ENCODE results near the gene SMPD4.
"Not testable (repeated sequence)": the region's sequence is repeated elsewhere in the genome, so short reads cannot be mapped to it uniquely, and the experiment has no call there.

The SMPD4 gene

DNA sequence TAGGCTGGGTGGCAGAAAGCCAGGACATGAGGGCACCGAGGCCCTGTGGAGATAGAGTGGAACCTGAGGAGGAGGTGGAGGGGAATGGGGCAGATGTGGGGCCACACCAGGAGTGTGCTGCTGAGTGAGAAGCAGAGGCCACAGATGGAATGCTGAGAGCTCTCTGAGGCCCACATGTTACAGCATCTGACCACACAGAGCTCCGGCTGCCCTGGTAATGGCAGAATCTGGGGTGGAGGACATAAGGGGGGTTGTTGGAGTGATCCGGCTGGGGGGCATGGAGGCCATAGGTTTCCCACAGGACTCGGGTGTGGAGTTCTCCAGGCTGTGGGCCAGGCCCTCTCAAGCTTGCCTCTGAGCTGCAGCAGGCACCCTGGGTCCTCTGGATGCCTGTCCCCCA is 4.5 kb upstream of the SMPD4 start:
- no peak for DNase-seq

DNA sequence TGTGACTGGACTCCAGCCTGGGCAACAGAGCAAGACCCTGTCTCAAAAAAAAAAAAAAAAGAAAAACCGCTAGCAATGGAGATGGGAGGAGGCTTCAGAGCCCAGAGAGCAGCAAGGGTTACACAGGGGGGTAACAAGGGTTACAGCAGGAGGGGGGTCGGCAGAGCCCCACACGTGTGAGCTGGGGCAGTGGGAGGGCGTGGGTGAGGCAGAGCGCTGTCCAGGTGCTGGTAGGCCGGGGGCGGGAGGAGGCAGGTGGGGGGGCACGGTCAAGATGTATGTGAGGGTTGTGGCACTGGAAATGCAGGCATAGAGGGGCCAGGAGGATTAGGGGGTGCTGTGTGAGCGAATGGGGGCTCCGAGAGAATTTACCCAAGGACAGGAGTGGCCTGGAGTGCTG is 4.0 kb upstream of the SMPD4 start:
- DNase-seq = no peak

DNA sequence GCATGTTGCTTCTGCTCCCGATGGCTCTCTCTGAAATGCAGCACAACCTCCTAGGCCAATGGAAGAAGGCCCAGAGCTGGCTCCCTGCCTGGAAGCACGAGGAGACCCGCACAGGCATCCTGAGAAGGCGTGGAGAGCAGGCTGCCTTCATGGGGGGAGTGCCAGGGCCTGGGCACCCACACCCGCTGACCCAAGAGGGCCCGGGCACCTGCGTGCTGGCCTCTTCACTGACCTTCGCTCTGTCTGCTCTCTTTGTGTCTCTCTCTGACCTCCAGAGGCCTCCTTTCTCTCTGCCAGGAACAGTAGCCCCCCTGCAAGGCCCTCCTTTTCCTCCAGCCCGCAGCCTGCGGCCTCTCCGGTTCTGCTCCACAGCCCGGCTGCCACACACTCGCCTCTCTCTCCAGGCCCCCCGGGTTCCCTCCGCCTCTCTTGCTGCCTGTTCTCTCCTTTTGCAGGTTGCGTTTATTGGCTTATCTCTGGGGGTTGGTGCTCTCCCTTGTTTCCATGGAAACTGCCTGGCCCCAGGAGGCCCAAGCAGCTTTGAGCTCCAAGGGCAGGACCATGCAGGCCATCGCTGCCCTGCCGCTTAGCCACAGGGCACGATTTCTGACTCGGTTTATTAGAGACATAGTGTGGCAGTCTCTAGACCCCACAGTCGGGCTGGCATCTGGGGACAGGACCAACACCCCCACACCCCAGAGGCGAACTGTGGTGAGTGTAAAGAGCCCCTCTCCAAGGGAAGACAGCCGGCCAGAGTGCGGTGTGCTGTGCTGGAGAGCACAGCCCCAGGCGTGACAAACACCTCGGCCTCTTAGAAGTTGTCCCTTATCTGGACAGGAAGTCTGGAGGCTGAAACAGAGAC is 2.3 kb upstream of the SMPD4 start:
- no peak for DNase-seq

DNA sequence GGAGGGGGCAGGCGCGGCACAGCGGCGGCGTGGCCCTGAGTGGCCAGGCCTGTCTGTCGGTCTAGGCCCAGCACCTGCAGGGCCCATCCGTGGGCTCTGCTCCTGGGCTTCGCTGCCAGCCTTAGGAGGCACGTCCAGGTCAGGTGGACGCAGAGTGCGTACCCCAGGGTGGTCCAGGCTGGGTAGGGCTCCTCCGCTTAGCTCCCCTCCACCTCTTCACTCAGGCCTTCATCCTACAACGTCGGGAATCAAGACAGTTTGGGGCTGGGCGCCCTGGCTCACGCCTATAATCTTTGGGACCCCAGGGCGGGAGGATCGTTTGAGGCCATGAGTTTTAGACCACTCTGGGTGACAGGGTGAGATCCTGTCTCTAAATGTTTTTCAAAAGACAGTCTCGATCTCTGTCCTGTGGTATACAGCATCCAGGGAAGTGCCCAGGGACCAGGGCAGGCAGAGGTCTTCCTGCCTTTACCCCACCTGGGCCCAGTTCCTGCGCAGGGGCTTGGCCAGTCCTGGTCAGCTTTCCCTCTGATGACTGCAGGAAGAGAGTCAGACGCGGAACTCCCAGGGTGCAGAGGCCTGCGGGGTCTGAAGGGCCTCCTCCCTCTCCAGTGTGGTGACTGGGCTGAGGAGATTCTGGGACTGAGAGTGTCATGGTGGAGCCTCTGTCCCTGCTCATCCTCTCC is 1.6 kb upstream of the SMPD4 start:
- peak; percentile 15 to 18 for DNase-seq

DNA sequence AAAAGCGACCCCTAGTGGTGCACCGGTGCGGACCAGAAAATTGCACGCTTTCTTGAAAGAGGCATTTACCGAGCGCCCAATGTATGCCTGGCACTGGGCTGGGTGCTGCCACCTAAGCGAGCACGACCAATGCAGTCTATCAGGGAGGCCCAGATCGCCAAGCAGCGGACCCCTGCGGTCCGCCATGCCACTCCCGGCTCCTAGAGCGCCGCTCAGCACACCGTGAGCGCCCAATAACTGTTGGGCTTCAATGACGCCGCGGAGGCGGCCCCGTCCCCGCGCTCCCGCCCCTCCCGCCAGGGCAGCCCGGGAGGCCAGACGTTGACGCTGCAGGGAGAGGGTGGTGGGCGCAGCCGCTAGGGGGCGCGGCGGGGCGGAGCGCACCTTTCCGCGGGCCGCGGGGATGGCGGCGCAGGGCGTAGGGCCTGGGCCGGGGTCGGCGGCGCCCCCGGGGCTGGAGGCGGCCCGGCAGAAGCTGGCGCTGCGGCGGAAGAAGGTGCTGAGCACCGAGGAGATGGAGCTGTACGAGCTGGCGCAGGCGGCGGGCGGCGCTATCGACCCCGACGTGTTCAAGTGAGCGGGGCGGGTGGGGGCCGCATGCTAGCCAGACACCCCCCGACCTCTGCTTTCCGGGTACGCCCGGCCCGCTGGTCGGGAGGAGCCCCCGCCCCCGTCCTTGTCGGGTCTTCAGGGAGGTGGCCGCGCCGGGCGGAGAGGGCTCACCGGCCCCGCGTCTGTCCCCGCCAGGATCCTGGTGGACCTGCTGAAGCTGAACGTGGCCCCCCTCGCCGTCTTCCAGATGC is 679 bp upstream of the SMPD4 start, which contains the start of gene MZT2B:
Gene MZT2B, plus strand, starts transcription at position 383 of the 803 bp plus-strand sequence. Its CDS starts 21 bp downstream, at position 404.
- peak; percentile 91 to 92 for DNase-seq

DNA sequence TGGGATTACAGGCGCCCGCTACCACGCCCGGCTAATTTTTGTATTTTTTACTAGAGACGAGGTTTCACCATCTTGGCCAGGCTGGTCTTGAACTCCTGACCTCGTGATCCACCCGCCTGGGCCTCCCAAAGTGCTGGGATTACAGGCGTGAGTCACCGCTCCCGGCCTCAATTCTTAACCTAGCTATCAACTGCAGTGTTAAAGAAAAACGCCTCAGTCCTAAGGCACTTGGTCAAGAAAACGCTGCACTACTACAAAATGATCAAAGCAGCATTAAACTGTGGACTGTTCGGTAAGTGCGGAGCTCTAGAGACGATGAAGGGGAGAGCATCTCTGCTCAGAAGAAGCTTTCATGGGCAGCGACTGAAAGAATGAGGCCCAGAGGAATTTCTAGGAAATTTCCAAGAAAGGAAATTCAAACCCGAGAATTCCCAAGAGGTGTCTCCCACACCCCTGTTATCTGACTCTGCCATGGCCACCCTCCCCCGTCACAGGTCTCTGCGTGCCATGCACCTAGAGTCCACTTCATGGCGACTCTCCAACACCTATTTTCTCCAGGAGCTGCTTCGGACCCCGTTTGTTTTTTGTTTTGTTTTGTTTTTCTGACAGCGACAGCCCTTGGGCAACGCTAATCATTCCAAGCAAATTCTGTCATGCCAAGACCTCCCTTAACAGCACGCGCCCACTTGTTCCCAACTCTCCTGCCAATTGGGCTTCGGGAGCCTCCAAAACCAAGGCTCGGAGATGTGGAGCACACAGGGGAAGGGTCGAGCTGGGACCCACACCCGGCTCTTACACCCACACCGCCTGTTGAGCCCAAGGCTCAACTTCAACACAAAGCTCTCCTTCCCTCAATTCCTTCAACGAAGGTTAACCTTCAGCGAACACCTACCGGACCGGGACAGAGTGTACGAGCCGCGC is 738 bp downstream of the SMPD4 start:
- not testable (repeated sequence) for DNase-seq

DNA sequence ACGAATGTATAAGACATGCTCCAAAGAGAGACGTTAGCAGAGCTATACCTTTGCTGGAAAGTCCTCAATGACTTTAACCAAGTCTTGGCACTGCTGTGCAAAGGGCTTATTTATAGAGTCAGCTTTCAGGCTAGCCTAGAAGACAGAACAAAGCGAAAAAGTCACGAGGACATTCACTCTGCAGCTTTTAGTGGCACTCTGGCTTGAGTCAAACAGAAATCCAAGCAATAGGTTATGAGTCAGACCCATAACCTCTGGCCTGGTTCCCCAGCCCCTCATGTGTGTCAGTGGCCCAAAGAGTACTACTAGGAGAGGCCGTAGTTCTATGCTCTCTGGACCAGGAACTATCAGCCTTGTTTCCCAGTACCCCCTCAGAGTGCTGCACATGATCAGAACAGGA is 6.5 kb downstream of the SMPD4 start:
- not testable (repeated sequence) for DNase-seq

DNA sequence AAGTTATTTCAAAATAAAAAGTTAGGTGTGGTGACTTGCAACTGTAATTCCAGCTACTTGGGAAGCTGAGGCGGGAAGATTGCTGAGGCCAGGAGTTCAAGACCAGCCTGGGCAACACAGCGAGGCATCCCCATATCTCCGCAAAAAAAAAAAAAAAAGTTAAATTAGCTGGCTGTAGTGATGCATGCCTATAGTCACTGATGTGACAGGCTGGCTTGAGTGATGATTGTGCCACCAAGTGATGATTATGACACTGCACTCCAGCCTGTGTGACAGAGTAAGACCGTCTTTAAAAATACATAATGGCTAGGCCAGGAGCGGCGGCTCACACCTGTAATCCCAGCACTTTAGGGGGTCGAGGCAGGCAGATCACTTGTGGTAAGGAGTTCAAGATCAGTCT is 11.5 kb downstream of the SMPD4 start:
- no peak for DNase-seq

DNA sequence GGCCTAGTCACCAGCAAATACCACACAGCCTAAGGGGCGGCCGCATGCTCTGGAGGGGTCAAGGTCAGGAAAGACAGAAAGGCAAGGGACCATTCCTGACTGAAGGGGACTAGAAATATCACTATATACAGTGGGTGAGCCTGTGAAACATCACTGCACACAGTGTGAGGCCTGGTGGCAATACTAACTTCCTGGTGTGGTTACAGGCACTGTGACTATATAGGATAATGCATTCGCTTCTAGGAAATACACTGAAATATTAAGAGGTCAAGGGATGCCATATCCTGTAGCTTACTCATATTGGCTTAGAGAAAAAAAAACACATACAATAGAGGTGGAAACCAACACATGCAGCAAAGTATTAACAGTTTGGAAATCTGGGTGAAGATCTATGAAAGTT is 12.2 kb downstream of the SMPD4 start:
- not testable (repeated sequence) for DNase-seq

DNA sequence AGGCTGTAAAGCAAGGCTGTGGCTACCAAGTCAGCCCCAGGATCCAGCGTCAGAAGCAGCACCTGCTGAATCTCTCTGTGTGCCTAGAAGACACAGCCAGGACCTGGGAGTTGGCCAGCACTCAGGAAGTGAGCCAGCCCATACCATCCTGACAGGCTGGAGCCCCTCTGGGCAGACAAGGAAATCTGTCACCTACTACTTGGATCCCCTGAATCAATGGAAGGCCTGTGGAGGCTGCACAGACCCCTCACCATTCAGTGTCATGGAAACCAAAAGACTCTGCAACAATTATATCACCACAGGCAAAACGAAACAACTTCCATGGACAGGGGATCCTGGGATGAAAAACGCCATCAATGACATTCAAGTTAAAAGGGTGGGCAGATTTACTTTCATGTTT is 14.8 kb downstream of the SMPD4 start:
- DNase-seq = not testable (repeated sequence)

DNA sequence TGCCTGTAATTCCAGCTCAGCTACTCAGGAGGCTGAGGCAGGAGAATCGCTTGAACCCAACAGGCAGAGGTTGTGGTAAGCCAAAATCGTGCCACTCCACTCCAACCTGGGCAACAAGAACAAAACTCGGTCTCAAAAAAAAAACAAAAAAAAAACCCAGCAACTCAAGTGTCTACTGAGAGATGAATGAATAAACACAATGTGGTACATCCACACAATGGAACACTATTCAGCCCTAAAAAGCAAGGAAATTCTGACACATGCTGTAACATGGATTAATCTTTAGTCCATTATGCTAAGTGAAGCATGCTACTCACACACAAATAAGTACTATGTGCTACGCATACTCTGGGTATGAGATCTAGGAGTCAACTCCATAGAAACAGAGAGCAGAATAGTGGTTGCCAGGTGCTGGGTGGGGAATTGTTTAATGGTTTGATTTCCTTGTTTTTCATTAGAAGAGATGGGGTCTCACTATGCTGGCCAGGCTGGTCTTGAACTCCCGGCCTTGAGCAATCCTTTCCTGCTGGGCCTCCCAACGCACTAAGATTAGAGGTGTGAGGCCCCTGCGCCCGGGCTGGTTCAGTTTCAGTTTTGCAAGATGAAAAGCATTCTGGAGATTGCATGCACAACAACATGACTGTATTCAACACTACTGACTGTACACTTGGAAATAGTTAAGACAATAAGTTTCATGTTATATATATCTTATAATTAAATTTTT is 15.9 kb downstream of the SMPD4 start:
- DNase-seq = no peak

DNA sequence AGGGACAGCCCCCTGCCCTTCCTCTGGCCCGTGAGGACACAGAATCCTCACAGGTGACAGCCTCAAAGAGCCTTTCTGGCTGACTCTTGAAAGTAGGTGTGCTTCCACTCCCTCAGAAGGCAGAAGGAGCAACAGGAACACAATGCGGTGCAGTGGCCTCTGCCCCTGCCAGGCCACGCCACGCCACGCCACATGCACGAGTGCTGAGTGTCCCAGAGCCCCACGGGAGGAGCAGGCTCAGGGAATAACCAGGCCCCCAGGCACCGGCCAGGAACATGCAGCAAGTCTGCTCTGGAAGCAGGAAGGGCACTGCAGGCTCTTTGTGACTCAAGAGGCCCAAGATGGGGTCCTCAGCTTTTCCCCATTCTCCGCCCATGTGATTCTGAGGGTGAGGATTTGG is 18.4 kb downstream of the SMPD4 start:
- no peak for DNase-seq

DNA sequence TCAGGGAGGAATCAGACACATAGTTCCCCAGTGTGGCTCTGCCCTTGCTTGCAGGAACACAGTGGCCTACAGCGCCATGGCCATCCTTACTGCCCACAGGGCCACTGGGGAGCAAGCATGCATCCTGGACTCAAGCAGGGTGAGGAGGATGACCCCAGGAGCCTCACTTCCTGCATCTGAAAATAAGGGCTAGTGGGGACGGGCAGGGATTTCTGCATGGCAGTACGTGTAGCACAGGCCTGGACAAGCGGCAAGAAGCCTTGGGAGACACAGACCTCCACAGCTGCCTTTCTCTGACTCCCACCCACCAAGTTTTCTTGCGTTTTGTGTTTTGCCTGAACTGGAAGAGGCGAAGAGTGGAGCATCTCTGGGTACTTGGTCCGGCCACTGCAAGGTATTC is 18.9 kb downstream of the SMPD4 start:
- not testable (repeated sequence) for DNase-seq

DNA sequence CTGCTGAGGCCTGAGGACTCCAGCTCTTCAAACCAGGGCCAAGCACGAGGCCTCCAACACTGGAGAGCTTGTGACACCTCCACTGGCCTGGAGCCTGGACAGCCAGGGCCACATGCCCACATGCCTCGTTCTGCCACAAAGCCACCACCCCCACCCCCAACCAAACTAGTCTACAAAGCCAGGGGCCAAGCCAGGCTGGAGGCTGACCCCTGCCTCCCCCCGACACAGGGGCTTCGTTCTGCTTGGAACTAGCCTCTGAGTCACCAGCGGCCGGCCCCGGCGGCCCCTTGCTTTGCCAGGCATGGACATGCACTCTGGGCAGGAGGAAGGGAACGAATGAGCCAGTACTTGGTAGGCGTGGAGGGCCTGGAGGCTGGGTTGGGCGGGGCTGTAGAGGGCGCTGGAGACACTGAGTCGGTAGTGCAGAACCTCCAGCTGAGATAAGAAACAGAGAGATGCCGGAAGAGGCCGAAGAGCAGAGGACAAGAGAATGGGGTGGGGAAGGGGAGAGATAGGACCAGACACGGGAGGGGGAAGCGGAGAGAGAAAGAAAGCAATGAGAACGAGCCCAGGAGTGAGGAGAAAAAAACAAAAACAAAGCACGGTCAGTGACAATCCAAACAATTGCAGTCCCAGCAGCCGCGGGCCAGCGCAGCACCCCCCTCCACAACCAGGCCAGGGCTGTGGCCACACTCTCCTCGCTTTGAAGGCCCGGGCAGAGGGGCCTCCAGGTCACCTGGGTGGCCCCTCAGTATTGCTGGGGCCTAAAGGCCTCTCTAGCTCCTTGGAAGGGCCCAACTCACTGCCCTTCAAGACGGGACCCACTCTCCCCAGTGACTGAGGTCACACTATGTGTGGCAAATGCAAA is 20.3 kb downstream of the SMPD4 start:
- not testable (repeated sequence) for DNase-seq

DNA sequence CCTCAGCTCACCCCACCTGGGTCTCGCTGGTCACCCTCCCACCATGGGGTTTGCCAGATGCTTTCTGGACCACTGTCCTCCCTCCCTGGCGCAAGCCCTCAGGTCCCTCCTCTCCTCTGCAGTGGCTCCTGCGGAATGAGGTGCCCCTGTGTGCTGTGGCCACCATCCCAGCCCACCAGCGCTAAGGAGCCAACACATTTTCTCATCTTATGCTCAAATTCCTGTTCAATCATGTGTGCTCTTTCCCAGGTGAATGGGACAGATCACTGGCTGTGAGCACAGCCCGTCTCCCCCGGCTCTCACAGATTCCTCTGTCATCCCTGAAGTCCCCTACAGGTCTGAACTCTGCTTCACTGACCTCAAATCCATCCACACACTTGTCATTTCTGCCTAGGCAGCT is 21.3 kb downstream of the SMPD4 start:
- no peak for DNase-seq

DNA sequence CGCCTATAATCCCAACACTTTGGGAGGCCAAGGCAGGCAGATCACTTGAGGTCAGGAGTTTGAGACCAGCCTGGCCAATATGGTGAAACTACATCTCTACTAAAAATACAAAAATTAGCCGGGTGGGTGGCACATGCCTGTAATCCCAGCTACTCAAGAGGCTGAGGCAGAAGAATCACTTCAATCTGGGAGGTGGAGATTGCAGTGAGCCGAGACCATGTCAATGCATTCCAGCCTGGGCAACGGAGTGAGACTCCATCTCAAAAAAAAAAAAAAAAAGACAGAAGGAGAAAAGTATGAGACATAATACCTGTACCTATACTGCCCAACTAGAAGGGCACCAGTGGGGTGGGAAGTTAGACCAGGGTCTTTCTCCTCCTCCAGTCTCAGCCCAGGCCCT is 22.0 kb downstream of the SMPD4 start:
- DNase-seq = not testable (repeated sequence)

DNA sequence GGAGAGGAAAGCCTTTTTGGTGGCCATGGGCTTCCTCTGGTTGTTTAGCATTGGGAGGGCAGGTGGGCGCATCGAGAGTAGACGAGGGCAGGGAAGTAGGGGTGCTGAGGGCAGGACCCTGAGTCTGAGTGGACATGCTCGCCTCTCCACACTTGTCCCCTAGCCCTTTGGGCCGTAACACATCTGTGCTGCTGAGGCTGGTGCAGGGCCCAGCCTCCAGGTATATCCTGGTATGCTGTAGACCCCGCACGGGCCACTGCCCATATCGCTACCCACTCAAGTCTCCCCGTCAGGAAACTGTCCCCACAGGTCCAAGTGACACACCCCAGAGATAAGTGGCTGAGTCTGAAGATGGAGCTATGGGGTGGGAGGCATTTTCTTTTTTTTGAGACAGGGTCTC is 22.8 kb downstream of the SMPD4 start:
- no peak for DNase-seq

DNA sequence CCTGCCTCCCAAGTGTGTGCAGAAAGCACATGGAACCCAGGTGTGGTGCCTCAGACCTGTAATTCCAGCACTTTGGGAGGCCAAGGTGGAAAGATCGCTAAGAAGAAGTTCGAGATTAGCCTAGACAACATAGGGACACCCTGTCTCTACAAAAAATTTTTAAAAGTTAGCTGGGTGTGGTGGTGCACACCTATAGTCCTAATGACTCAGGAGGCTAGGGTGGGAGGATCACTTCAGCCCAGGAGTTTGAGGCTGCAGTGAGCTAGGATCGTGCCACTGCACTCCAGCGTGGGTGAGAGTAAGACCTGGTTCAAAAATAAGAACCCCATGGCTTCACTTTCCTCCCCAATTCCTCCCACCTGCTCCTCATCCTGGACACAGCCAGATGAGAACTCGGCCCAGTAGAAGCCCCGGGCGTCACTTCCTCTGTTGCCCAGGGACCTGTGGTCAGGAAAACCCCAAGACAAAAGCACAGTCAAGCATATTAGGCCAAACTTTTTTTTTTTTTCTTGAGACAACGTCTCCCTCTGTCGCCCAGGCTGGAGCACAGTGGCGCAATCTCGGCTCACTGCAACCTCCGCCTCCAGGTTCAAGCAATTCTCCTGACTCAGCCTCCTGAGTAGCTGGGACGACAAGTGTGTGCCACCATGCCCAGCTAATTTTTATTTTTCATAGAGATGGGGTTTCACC is 23.4 kb downstream of the SMPD4 start:
- DNase-seq = peak in 1 of 2 experiments; percentile 20

DNA sequence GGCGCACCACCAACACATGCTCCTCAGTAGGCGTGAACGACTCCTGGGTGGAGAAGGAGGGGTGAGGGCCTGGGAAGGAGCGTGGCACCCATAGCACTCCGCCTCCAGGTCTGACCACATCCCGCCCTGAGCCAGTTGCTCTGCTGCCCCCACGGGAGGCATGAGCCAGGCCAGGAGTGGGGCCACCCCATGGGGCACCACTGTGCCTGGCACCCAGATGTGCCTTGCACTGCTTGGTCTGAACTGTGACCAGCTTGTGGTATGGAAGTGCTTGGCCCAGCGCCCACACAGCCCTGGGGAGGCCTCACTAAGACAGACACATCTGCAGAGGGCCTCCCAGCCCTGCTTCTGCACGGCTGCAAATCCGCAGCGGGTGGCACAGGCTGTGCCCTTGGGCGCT is 24.0 kb downstream of the SMPD4 start:
- DNase-seq = not testable (repeated sequence)

DNA sequence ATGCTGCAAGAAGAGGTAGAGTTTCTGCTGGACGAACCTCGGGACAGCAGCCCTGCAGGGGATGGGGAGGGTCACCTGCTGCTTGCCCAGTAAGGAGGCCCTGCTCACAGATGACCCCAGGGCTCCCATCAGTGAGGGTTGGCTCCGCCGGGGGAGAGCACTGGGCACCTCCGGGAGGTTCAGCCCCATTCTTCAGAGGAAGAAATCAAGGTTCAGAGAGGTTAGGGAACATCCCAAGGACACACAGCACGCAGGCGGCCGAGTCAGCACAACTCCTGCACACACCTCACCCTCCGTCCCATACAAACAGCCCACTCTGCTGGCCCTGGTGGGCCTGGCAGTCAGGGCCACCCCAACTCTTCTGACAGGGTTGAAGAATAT is 24.8 kb downstream of the SMPD4 start:
- no peak for DNase-seq
